Loucy (cell line): ENCODE data around the gene CACNA2D3.

Source experiments
- H2AFZ ChIP-seq: fragments of 200-600 bp; sonication (generic); 2 replicates; pipeline ENCODE4 v1.6.0; 2016; ENCODE audit warnings: antibody characterized with exemption, mild to moderate bottlenecking, low read length, moderate library complexity
- H3F3A ChIP-seq: fragments of 200-600 bp; 2 replicates; pipeline ENCODE4 v1.6.0; 2016; ENCODE audit warnings: antibody characterized with exemption, low read depth, mild to moderate bottlenecking
- H3K27me3 ChIP-seq: fragments of 200-600 bp; sonication (generic); 2 replicates; pipeline ENCODE4 v1.6.1; 2014; ENCODE audit warnings: low read length, mild to moderate bottlenecking; ENCODE audit not compliant: insufficient read depth, poor library complexity, severe bottlenecking
- H3K36me3 ChIP-seq: fragments of 200-600 bp; sonication (generic); 2 replicates; pipeline ENCODE4 v1.6.1; 2016; ENCODE audit warnings: low read length; ENCODE audit not compliant: insufficient read depth
- H3K4me1 ChIP-seq: fragments of 200-600 bp; sonication (generic); 2 replicates; pipeline ENCODE4 v1.5.1; 2014; ENCODE audit warnings: low read length, mild to moderate bottlenecking; ENCODE audit not compliant: insufficient read depth, poor library complexity, severe bottlenecking
- H3K4me2 ChIP-seq: fragments of 200-600 bp; sonication (generic); 2 replicates; pipeline ENCODE4 v1.6.0; 2014; ENCODE audit warnings: antibody characterized with exemption, low read length, low read depth, mild to moderate bottlenecking; ENCODE audit not compliant: poor library complexity, severe bottlenecking
- H3K4me3 ChIP-seq: fragments of 200-600 bp; sonication (generic); 2 replicates; pipeline ENCODE4 v1.5.1; 2014; ENCODE audit warnings: low read length, mild to moderate bottlenecking, mixed read lengths; ENCODE audit not compliant: poor library complexity, severe bottlenecking
- H3K79me2 ChIP-seq: fragments of 200-600 bp; sonication (generic); 2 replicates; pipeline ENCODE4 v1.6.1; 2014; ENCODE audit warnings: low read length; ENCODE audit not compliant: insufficient read depth
- H3K9ac ChIP-seq: fragments of 200-600 bp; sonication (generic); 2 replicates; pipeline ENCODE4 v1.6.0; 2014; ENCODE audit warnings: mild to moderate bottlenecking, low read depth, low read length, moderate library complexity; ENCODE audit not compliant: poor library complexity, severe bottlenecking
- H3K9me2 ChIP-seq: fragments of 200-600 bp; sonication (generic); replicated peaks from 2 replicates; pipeline ENCODE4 v1.6.1; 2016; ENCODE audit warnings: low read depth, low read length, mixed read lengths
- H3K9me3 ChIP-seq: fragments of 200-600 bp; sonication (generic); 2 replicates; pipeline ENCODE4 v1.6.1; 2014; ENCODE audit warnings: mild to moderate bottlenecking, antibody characterized with exemption, low read length, low read depth; ENCODE audit not compliant: insufficient read depth
- H4K20me1 ChIP-seq: fragments of 200-600 bp; sonication (generic); 2 replicates; pipeline ENCODE4 v1.6.0; 2014; ENCODE audit warnings: antibody characterized with exemption, low read length, mild to moderate bottlenecking; ENCODE audit not compliant: insufficient read depth, poor library complexity, severe bottlenecking
- CTCF ChIP-seq: fragments of 200-600 bp; sonication (generic); conservative IDR thresholded peaks from 2 replicates; pipeline ENCODE4 v1.5.1; 2014; ENCODE audit warnings: mild to moderate bottlenecking, antibody characterized with exemption, low read length
- EZH2phosphoT487 ChIP-seq: fragments of 200-600 bp; IDR thresholded peaks from 2 replicates; pipeline ENCODE4 v1.6.1; 2018; ENCODE audit warnings: antibody characterized with exemption, mild to moderate bottlenecking, moderate library complexity, borderline replicate concordance

Gene CACNA2D3

GRCh38 chr3:54604495-54604894 is 482.1 kb downstream of the CACNA2D3 start:
- H3K9ac ChIP-seq: no peak overlapping the region
- no peaks in the 10 kb centered on the region for H3F3A ChIP-seq
- no peak overlapping the region for H3K4me3 ChIP-seq
- no peak overlapping the region for H2AFZ ChIP-seq
- H4K20me1 ChIP-seq: no peaks in the 10 kb centered on the region
- H3K27me3 ChIP-seq: no peaks in the 10 kb centered on the region
- no peak for TF ChIP-seq CTCF
- TF ChIP-seq EZH2phosphoT487: no peak
- H3K9me2 ChIP-seq: no peaks in the 10 kb centered on the region
- H3K9me3 ChIP-seq: no peaks in the 10 kb centered on the region
- H3K4me1 ChIP-seq: no peaks in the 10 kb centered on the region
- no peak overlapping the region for H3K4me2 ChIP-seq
- no peaks in the 10 kb centered on the region for H3K36me3 ChIP-seq
- H3K79me2 ChIP-seq: no peaks in the 10 kb centered on the region

GRCh38 chr3:54608041-54608440 is 485.7 kb downstream of the CACNA2D3 start:
- Histone ChIP-seq H3F3A (no peaks in the 10 kb centered on the region), H3K9me3 (no peaks in the 10 kb centered on the region), H3K4me1 (no peaks in the 10 kb centered on the region), H3K4me2 (no peak overlapping the region), H4K20me1 (no peaks in the 10 kb centered on the region), H3K27me3 (no peaks in the 10 kb centered on the region), H2AFZ (no peak overlapping the region), H3K4me3 (no peak overlapping the region), H3K9ac (no peak overlapping the region), H3K79me2 (no peaks in the 10 kb centered on the region), H3K9me2 (no peaks in the 10 kb centered on the region), H3K36me3 (no peaks in the 10 kb centered on the region)
- TF ChIP-seq CTCF (no peak), EZH2phosphoT487 (no peak)

DNA sequence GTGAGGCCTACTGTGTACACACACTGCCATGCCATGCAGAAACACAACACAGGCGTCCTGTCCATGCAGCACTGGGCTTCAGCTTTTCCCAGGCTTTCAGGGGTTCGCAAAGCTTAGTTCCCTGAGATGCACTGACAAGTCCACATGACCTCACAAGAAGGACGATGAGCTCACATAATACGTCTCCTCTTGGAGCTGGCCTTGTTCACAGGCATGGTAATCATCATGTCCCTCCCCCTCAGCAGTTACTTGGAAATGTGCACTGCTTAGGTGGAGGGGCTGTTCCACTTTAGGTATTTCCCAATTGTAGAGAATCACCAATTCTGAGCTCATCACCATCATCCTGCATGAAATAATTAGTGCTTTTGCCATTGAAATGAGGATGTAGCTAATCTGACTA is 496.7 kb downstream of the CACNA2D3 start:
- Histone ChIP-seq H3K4me3 (no peak overlapping the region), H2AFZ (no peak overlapping the region), H3K9me3 (no peaks in the 10 kb centered on the region), H3K36me3 (no peaks in the 10 kb centered on the region), H3K27me3 (no peaks in the 10 kb centered on the region), H3K9me2 (no peaks in the 10 kb centered on the region), H3K4me2 (no peak overlapping the region), H3K79me2 (no peaks in the 10 kb centered on the region), H3F3A (no peaks in the 10 kb centered on the region), H3K4me1 (no peaks in the 10 kb centered on the region), H4K20me1 (no peaks in the 10 kb centered on the region), H3K9ac (no peak overlapping the region)
- TF ChIP-seq CTCF: no peak
- no peak for TF ChIP-seq EZH2phosphoT487
